HG03457 (cell line): ENCODE data around the gene CETN2.

Experiments used
- ATAC-seq: cut with Tn5 transposase; IDR thresholded peaks from one replicate; pipeline ENCODE4 v1.9.1; 2021; ENCODE audit warnings: moderate number of reproducible peaks; ENCODE audit not compliant: unreplicated experiment

Gene CETN2

GRCh38 chrX:152833378-152833777 lies 2.8 kb upstream of the CETN2 start:
- no peak for ATAC-seq

- ATAC-seq = no peak
Measured at GRCh38 chrX:152832520-152832919, 2.0 kb upstream of the CETN2 start.

- no peak for ATAC-seq
Measured at GRCh38 chrX:152831391-152831790, 834 bp upstream of the CETN2 start.

GRCh38 chrX:152824841-152825374 lies 5.6 kb downstream of the CETN2 start:
- no peak for ATAC-seq

- ATAC-seq = no peak
Measured at GRCh38 chrX:152823657-152824056, 6.9 kb downstream of the CETN2 start.

- ATAC-seq = no peak
Measured at GRCh38 chrX:152822383-152823086, 8.0 kb downstream of the CETN2 start.

- ATAC-seq = no peak
Measured at GRCh38 chrX:152821145-152821765, 9.3 kb downstream of the CETN2 start.

- ATAC-seq = no peak
Measured at GRCh38 chrX:152819732-152820131, 10.8 kb downstream of the CETN2 start.

GRCh38 chrX:152819266-152819665 lies 11.3 kb downstream of the CETN2 start:
- no peak for ATAC-seq

- ATAC-seq = no peak
Measured at GRCh38 chrX:152818356-152818755, 12.2 kb downstream of the CETN2 start.

- no peak for ATAC-seq
Measured at GRCh38 chrX:152817078-152817764, 13.3 kb downstream of the CETN2 start.

GRCh38 chrX:152814048-152814447 lies 16.5 kb downstream of the CETN2 start:
- ATAC-seq = no peak

GRCh38 chrX:152813206-152813605 lies 17.4 kb downstream of the CETN2 start:
- ATAC-seq = no peak

GRCh38 chrX:152810403-152810802 lies 20.2 kb downstream of the CETN2 start:
- ATAC-seq = no peak

GRCh38 chrX:152806035-152806434 lies 24.5 kb downstream of the CETN2 start:
- no peak for ATAC-seq

- no peak for ATAC-seq
Measured at GRCh38 chrX:152798945-152799344, 31.6 kb downstream of the CETN2 start.

GRCh38 chrX:152787062-152787461 lies 43.5 kb downstream of the CETN2 start:
- peak; percentile 65 for ATAC-seq
